HK-2 (cell line): Measurements from ENCODE around the gene DOK7.

Experiments
- DNase-seq: peaks from one replicate; pipeline ENCODE4 v3.0.0-alpha.2; 2018; ENCODE audit not compliant: unreplicated experiment

DOK7 gene

GRCh38 chr4:3427706-3428446 is 35.2 kb upstream of the DOK7 start:
- DNase-seq, result no peak

GRCh38 chr4:3429651-3430050 is 33.5 kb upstream of the DOK7 start:
- no peak for DNase-seq

GRCh38 chr4:3430524-3430923 is 32.6 kb upstream of the DOK7 start:
- DNase-seq, result no peak

- no peak for DNase-seq
These were observed 31.6 kb upstream of the DOK7 start for GRCh38 chr4:3431446-3431993.

GRCh38 chr4:3432381-3432790 is 30.7 kb upstream of the DOK7 start:
- DNase-seq, result no peak

GRCh38 chr4:3433138-3433869 is 29.8 kb upstream of the DOK7 start:
- DNase-seq, result no peak

- no peak for DNase-seq
These were observed 28.0 kb upstream of the DOK7 start for GRCh38 chr4:3434881-3435685.

- DNase-seq, result no peak
These were observed 27.5 kb upstream of the DOK7 start for GRCh38 chr4:3435686-3435956.

- DNase-seq, result no peak
These were observed 26.9 kb upstream of the DOK7 start for GRCh38 chr4:3436048-3436797.

- DNase-seq, result peak; percentile 82
These were observed 26.1 kb upstream of the DOK7 start for GRCh38 chr4:3436798-3437581.

- DNase-seq, result no peak
These were observed 25.5 kb upstream of the DOK7 start for GRCh38 chr4:3437582-3437936.

GRCh38 chr4:3437998-3438846 is 24.9 kb upstream of the DOK7 start:
- no peak for DNase-seq

GRCh38 chr4:3438847-3439180 is 24.3 kb upstream of the DOK7 start:
- no peak for DNase-seq

GRCh38 chr4:3439391-3439790 is 23.7 kb upstream of the DOK7 start:
- no peak for DNase-seq

- DNase-seq, result no peak
These were observed 23.1 kb upstream of the DOK7 start for GRCh38 chr4:3440011-3440410.

- DNase-seq, result peak; percentile 54
These were observed 22.1 kb upstream of the DOK7 start for GRCh38 chr4:3440979-3441500.

- DNase-seq, result no peak
These were observed 21.3 kb upstream of the DOK7 start, which contains the start of gene HGFAC for GRCh38 chr4:3441501-3442459. HGFAC (plus strand) TSS chr4:3441968; CDS start chr4:3442002, 34 bp downstream.

- DNase-seq, result no peak
These were observed 20.6 kb upstream of the DOK7 start for GRCh38 chr4:3442460-3442958.
